Islet of Langerhans (tissue), 1 donor: ENCODE data around the gene ARHGEF4.

Experiments used
- FAIRE-seq: peaks from one replicate; lab custom pipeline; 2011; peaks lifted over from hg19 to GRCh38; lab: Jason Lieb, UNC

ARHGEF4 gene

GRCh38 chr2:131039908-131040660, 203.4 kb downstream of the ARHGEF4 start:
- no peak for FAIRE-seq

- FAIRE-seq: no peak
These were observed 204.1 kb downstream of the ARHGEF4 start for GRCh38 chr2:131040661-131041401.

GRCh38 chr2:131041402-131042147, 204.9 kb downstream of the ARHGEF4 start:
- FAIRE-seq: no peak

GRCh38 chr2:131042148-131042775, 205.5 kb downstream of the ARHGEF4 start:
- no peak for FAIRE-seq

GRCh38 chr2:131043199-131044074, 206.7 kb downstream of the ARHGEF4 start:
- no peak for FAIRE-seq

- FAIRE-seq: no peak
These were observed 207.5 kb downstream of the ARHGEF4 start for GRCh38 chr2:131044075-131044756.

- FAIRE-seq: no peak
These were observed 208.0 kb downstream of the ARHGEF4 start for GRCh38 chr2:131044757-131045150.

- no peak for FAIRE-seq
These were observed 208.7 kb downstream of the ARHGEF4 start for GRCh38 chr2:131045286-131046027.

GRCh38 chr2:131046028-131046917, 209.6 kb downstream of the ARHGEF4 start:
- FAIRE-seq: no peak

GRCh38 chr2:131046918-131047652, 210.4 kb downstream of the ARHGEF4 start:
- FAIRE-seq: no peak

GRCh38 chr2:131047920-131048560, 211.3 kb downstream of the ARHGEF4 start:
- no peak for FAIRE-seq

GRCh38 chr2:131048641-131049040, 211.9 kb downstream of the ARHGEF4 start:
- no peak for FAIRE-seq

- no peak for FAIRE-seq
These were observed 212.5 kb downstream of the ARHGEF4 start for GRCh38 chr2:131049150-131049718.

GRCh38 chr2:131050896-131051295, 214.2 kb downstream of the ARHGEF4 start:
- FAIRE-seq: no peak

- FAIRE-seq: no peak
These were observed 216.1 kb downstream of the ARHGEF4 start for GRCh38 chr2:131052741-131053263.

GRCh38 chr2:131054488-131054887, 217.8 kb downstream of the ARHGEF4 start:
- FAIRE-seq: no peak
